22Rv1 (cell line): Measurements from ENCODE around the gene C6orf132.
"Not testable (repeated sequence)": the region's sequence is repeated elsewhere in the genome, so short reads cannot be mapped to it uniquely, and the experiment has no call there.

Source experiments
- H3K27ac ChIP-seq: fragments of 450-650 bp; 2 replicates; pipeline ENCODE4 v1.5.1; 2017
- CTCF ChIP-seq: fragments of 450-650 bp; IDR thresholded peaks from 2 replicates; pipeline ENCODE4 v1.5.1; 2017; ENCODE audit warnings: mild to moderate bottlenecking
- ZFX ChIP-seq: fragments of 450-650 bp; IDR thresholded peaks from 2 replicates; pipeline ENCODE4 v1.6.1; 2017; ENCODE audit warnings: antibody characterized with exemption, borderline replicate concordance

The C6orf132 gene

GRCh38 chr6:42179945-42180313 is 37.5 kb upstream of the C6orf132 start:
- H3K27ac ChIP-seq: no peak overlapping the region
- TF ChIP-seq CTCF: no peak
- no peak for TF ChIP-seq ZFX

- no peak for TF ChIP-seq CTCF
- TF ChIP-seq ZFX: no peak
- H3K27ac ChIP-seq: no peak overlapping the region
These were observed 37.0 kb upstream of the C6orf132 start for GRCh38 chr6:42179261-42179944.

GRCh38 chr6:42177514-42178364 is 35.3 kb upstream of the C6orf132 start:
- H3K27ac ChIP-seq: no peak overlapping the region
- no peak for TF ChIP-seq CTCF
- no peak for TF ChIP-seq ZFX

GRCh38 chr6:42176981-42177380 is 34.6 kb upstream of the C6orf132 start:
- TF ChIP-seq ZFX (no peak), CTCF (no peak)
- H3K27ac ChIP-seq: no peak overlapping the region

GRCh38 chr6:42175860-42176259 is 33.4 kb upstream of the C6orf132 start:
- TF ChIP-seq ZFX (no peak), CTCF (peak; percentile 23; the same call in 1 of the 2 replicates)
- H3K27ac ChIP-seq: no peak overlapping the region

GRCh38 chr6:42173101-42173500 is 30.7 kb upstream of the C6orf132 start, which contains the start of gene GUCA1A:
Gene GUCA1A (plus strand): TSS chr6:42173364. CDS start chr6:42173614, 250 bp downstream.
- TF ChIP-seq CTCF: no peak
- no peak for TF ChIP-seq ZFX
- no peak within 1 kb of the TSS for H3K27ac ChIP-seq

GRCh38 chr6:42171813-42172581 is 29.6 kb upstream of the C6orf132 start:
- no peak for TF ChIP-seq ZFX
- TF ChIP-seq CTCF: no peak
- no peak overlapping the region for H3K27ac ChIP-seq

- H3K27ac ChIP-seq: not testable (repeated sequence)
These were observed 27.4 kb upstream of the C6orf132 start for GRCh38 chr6:42169780-42170179.
